CD4-positive, alpha-beta memory T cell (primary cell): Measurements from ENCODE around the gene MAPK8IP3. TPM values are rescaled to one million over a fixed set of nuclear protein-coding genes. Genes with fewer than 3 reads are reported as not detected.
A peak's percentile ranks its signal among the peaks of the same experiment; 100 is the strongest.

ENCODE experiments used
- CTCF ChIA-PET: fragments of 350-600 bp; sonication (Branson Sonifier 250); formaldehyde crosslinking; loops from one replicate; lab custom pipeline; 2021; ENCODE audit warnings: inconsistent platforms; ENCODE audit not compliant: partially characterized antibody; lab: Charles Lee
- POLR2A ChIA-PET: fragments of 350-600 bp; sonication (Branson Sonifier 250); formaldehyde crosslinking; loops from one replicate; lab custom pipeline; 2021; ENCODE audit not compliant: partially characterized antibody; lab: Charles Lee
- DNase-seq, 5 donors: peaks; one replicate each; pipeline versions ENCODE4 v3.0.0 to v3.0.0-alpha.2; 2020 to 2022; ENCODE audit warnings: mixed read lengths in 1 of 5
- H3K27ac ChIP-seq: one replicate; pipeline ENCODE4 v1.7.0; 2013; ENCODE audit warnings: low read depth, low read length
- H3K27me3 ChIP-seq: 2 replicates; pipeline ENCODE4 v1.7.0; 2013; ENCODE audit warnings: mild to moderate bottlenecking, low read length, moderate library complexity; ENCODE audit not compliant: insufficient read depth
- H3K36me3 ChIP-seq: 2 replicates; pipeline ENCODE4 v1.7.0; 2013; ENCODE audit warnings: mild to moderate bottlenecking, low read length, moderate library complexity; ENCODE audit not compliant: insufficient read depth
- H3K4me1 ChIP-seq: 2 replicates; pipeline ENCODE4 v1.7.0; 2013; ENCODE audit warnings: mild to moderate bottlenecking, low read length, moderate library complexity; ENCODE audit not compliant: insufficient read depth
- H3K4me3 ChIP-seq, 2 donors: one replicate each; pipeline ENCODE4 v1.7.0; 2013; ENCODE audit warnings: low read length in 2 of 2, mild to moderate bottlenecking in 1 of 2
- H3K9me3 ChIP-seq, 2 donors: one replicate each; pipeline ENCODE4 v1.7.0; 2013; ENCODE audit warnings: low read length in 2 of 2, control low read depth in 1 of 2; ENCODE audit not compliant: control insufficient read depth in 1 of 2
- H3K27ac Mint-ChIP-seq, 7 donors: one replicate each; pipeline ENCODE4 v1.8.0; 2020 to 2021; ENCODE audit warnings: mixed read lengths in 7 of 7, mild to moderate bottlenecking in 6 of 7, inconsistent platforms in 3 of 7, moderate library complexity in 3 of 7
- H3K27me3 Mint-ChIP-seq, 2 donors: one replicate each; pipeline ENCODE4 v1.8.0; 2020 to 2021; ENCODE audit warnings: mixed read lengths in 2 of 2
- H3K36me3 Mint-ChIP-seq, 2 donors: one replicate each; pipeline ENCODE4 v1.8.0; 2020 to 2021; ENCODE audit warnings: mixed read lengths in 2 of 2, inconsistent platforms in 1 of 2, mild to moderate bottlenecking in 1 of 2
- H3K4me1 Mint-ChIP-seq, 4 donors: one replicate each; pipeline ENCODE4 v1.8.0; 2020 to 2021; ENCODE audit warnings: mixed read lengths in 4 of 4, mild to moderate bottlenecking in 1 of 4
- H3K4me3 Mint-ChIP-seq, 8 donors: one replicate each; pipeline ENCODE4 v1.8.0; 2020 to 2021; ENCODE audit warnings: mixed read lengths in 8 of 8, mild to moderate bottlenecking in 7 of 8, moderate library complexity in 6 of 8, inconsistent platforms in 3 of 8
- H3K9me3 Mint-ChIP-seq, 8 donors: one replicate each; pipeline ENCODE4 v1.8.0; 2020 to 2021; ENCODE audit warnings: mixed read lengths in 8 of 8, mild to moderate bottlenecking in 5 of 8, inconsistent platforms in 3 of 8, moderate library complexity in 1 of 8
- intact Hi-C: fragments of 100-400 bp; cut with micrococcal nuclease; formaldehyde crosslinking; loops from one replicate; pipeline ENCODE4 v1.15.1; 2023
- polyA plus RNA-seq, 2 donors: library from polyadenylated mRNA; unstranded; fragments of 300-500 nt; fragmentation: Illumina TruSeq; gene quantifications; one replicate each; pipeline ENCODE4 v1.2.3, GENCODE V29; 2021
- total RNA-seq, 2 experiments: library from RNA; stranded (reverse); gene quantifications; one replicate each; pipeline ENCODE4 v1.2.3, GENCODE V29; 2021

The MAPK8IP3 gene
- total and polyA plus RNA-seq, 4 experiments from 2014 or later, result 0.86 to 248 (median 121) TPM

GRCh38 chr16:1665829-1666228 is 40.2 kb upstream of the MAPK8IP3 start:
- peaks cover 40 to 70% of the 10 kb centered on the region in 2 donors for H3K36me3 Mint-ChIP-seq
- Histone ChIP-seq H3K4me3 (no peak overlapping the region), H3K36me3 (peaks cover 59% of the 10 kb centered on the region), H3K27me3 (no peaks in the 10 kb centered on the region), H3K4me1 (no peaks in the 10 kb centered on the region), H3K27ac (no peak overlapping the region), H3K9me3 (no peaks in the 10 kb centered on the region)
- no peak for DNase-seq
- no peak overlapping the region for H3K4me3 Mint-ChIP-seq
- intact Hi-C loops, result loop anchor here (5.0 kb wide), 1 partner anchor 76 kb away; no protein-coding TSS in a partner anchor
- ChIA-PET POLR2A (no interaction called here), CTCF (no interaction called here)
- H3K27me3 Mint-ChIP-seq, result no peaks in the 10 kb centered on the region
- no peak overlapping the region for H3K27ac Mint-ChIP-seq
- no peaks in the 10 kb centered on the region for H3K9me3 Mint-ChIP-seq
- no peaks in the 10 kb centered on the region for H3K4me1 Mint-ChIP-seq

- Mint-ChIP-seq H3K4me1 (no peaks in the 10 kb centered on the region), H3K36me3 (peaks cover 45 to 74% of the 10 kb centered on the region in 2 donors), H3K27me3 (no peaks in the 10 kb centered on the region), H3K9me3 (no peaks in the 10 kb centered on the region), H3K27ac (no peak overlapping the region), H3K4me3 (no peak overlapping the region)
- Histone ChIP-seq H3K27ac (no peak overlapping the region), H3K27me3 (no peaks in the 10 kb centered on the region), H3K4me1 (no peaks in the 10 kb centered on the region), H3K36me3 (peaks cover 64% of the 10 kb centered on the region), H3K4me3 (no peak overlapping the region), H3K9me3 (no peaks in the 10 kb centered on the region)
- CTCF ChIA-PET, result no interaction called here
- DNase-seq, result no peak
- POLR2A ChIA-PET, result no interaction called here
- intact Hi-C loops, result loop anchor here (5.0 kb wide), 1 partner anchor 76 kb away; no protein-coding TSS in a partner anchor
Measured at GRCh38 chr16:1666316-1666715, 39.7 kb upstream of the MAPK8IP3 start.

GRCh38 chr16:1667271-1667670 is 38.7 kb upstream of the MAPK8IP3 start:
- no peak overlapping the region for H3K27ac Mint-ChIP-seq
- CTCF ChIA-PET, result no interaction called here

GRCh38 chr16:1667916-1668315 is 38.1 kb upstream of the MAPK8IP3 start:
- peaks cover 56% of the 10 kb centered on the region for H3K36me3 ChIP-seq
- ChIA-PET CTCF (no interaction called here), POLR2A (interaction anchor here (1.9 kb wide), 1 partner anchor 10 kb away, joined by 7 read pairs; the partner anchor contains the start of gene JPT2)
- H3K9me3 Mint-ChIP-seq, result no peaks in the 10 kb centered on the region
- H3K27me3 ChIP-seq, result no peaks in the 10 kb centered on the region
- no peak overlapping the region for H3K4me3 ChIP-seq
- peak overlapping the region in 1 of 7 donors; percentile 42 for H3K27ac Mint-ChIP-seq
- no peaks in the 10 kb centered on the region for H3K27me3 Mint-ChIP-seq
- peaks cover 48 to 77% of the 10 kb centered on the region in 2 donors for H3K36me3 Mint-ChIP-seq
- intact Hi-C loops, result loop anchor here (5.0 kb wide), 1 partner anchor 74 kb away; no protein-coding TSS in a partner anchor
- peaks cover 0 to under 1% (median 0%) of the 10 kb centered on the region in 4 donors for H3K4me1 Mint-ChIP-seq
- H3K4me1 ChIP-seq, result no peaks in the 10 kb centered on the region
- no peak for DNase-seq
- no peak overlapping the region for H3K4me3 Mint-ChIP-seq
- H3K27ac ChIP-seq, result no peak overlapping the region
- H3K9me3 ChIP-seq, result no peaks in the 10 kb centered on the region

More at GRCh38 chr16:1667271-1667670, 38.7 kb upstream of the MAPK8IP3 start:
- Histone ChIP-seq H3K27ac (no peak overlapping the region), H3K4me1 (no peaks in the 10 kb centered on the region), H3K4me3 (no peak overlapping the region), H3K9me3 (no peaks in the 10 kb centered on the region), H3K36me3 (peaks cover 63% of the 10 kb centered on the region), H3K27me3 (no peaks in the 10 kb centered on the region)
- peaks cover 48 to 75% of the 10 kb centered on the region in 2 donors for H3K36me3 Mint-ChIP-seq
- H3K4me3 Mint-ChIP-seq, result no peak overlapping the region
- H3K4me1 Mint-ChIP-seq, result no peaks in the 10 kb centered on the region
- POLR2A ChIA-PET, result interaction anchor here (1.9 kb wide), 1 partner anchor 10 kb away, joined by 7 read pairs; the partner anchor contains the start of gene JPT2
- no peaks in the 10 kb centered on the region for H3K27me3 Mint-ChIP-seq
- no peaks in the 10 kb centered on the region for H3K9me3 Mint-ChIP-seq
- no peak for DNase-seq
- intact Hi-C loops, result loop anchor here (5.0 kb wide), 1 partner anchor 75 kb away; no protein-coding TSS in a partner anchor

GRCh38 chr16:1668612-1669319 is 37.2 kb upstream of the MAPK8IP3 start:
- no peak overlapping the region for H3K27ac ChIP-seq
- POLR2A ChIA-PET, result interaction anchor here (1.9 kb wide), 1 partner anchor 9 kb away, joined by 7 read pairs; the partner anchor contains the start of gene JPT2
- no peaks in the 10 kb centered on the region for H3K9me3 Mint-ChIP-seq
- H3K36me3 Mint-ChIP-seq, result peaks cover 47 to 77% of the 10 kb centered on the region in 2 donors
- no peaks in the 10 kb centered on the region for H3K4me1 ChIP-seq
- CTCF ChIA-PET, result no interaction called here
- no peaks in the 10 kb centered on the region for H3K27me3 ChIP-seq
- DNase-seq, result no peak
- no peak overlapping the region for H3K4me3 ChIP-seq
- H3K4me1 Mint-ChIP-seq, result peaks cover 0 to 3% (median under 1%) of the 10 kb centered on the region in 4 donors
- H3K4me3 Mint-ChIP-seq, result no peak overlapping the region
- H3K27me3 Mint-ChIP-seq, result no peaks in the 10 kb centered on the region
- no peaks in the 10 kb centered on the region for H3K9me3 ChIP-seq
- intact Hi-C loops, result loop anchor here (5.0 kb wide), 1 partner anchor 74 kb away; no protein-coding TSS in a partner anchor
- H3K36me3 ChIP-seq, result peaks cover 55% of the 10 kb centered on the region
- H3K27ac Mint-ChIP-seq, result no peak overlapping the region

GRCh38 chr16:1669698-1670097 is 36.3 kb upstream of the MAPK8IP3 start:
- Histone ChIP-seq H3K27ac (no peak overlapping the region), H3K4me3 (no peak overlapping the region), H3K36me3 (peaks cover 63% of the 10 kb centered on the region), H3K4me1 (no peaks in the 10 kb centered on the region), H3K9me3 (no peaks in the 10 kb centered on the region), H3K27me3 (no peaks in the 10 kb centered on the region)
- POLR2A ChIA-PET, result no interaction called here
- Mint-ChIP-seq H3K36me3 (peaks cover 43 to 79% of the 10 kb centered on the region in 2 donors), H3K4me1 (peaks cover 0 to 3% (median under 1%) of the 10 kb centered on the region in 4 donors), H3K27ac (no peak overlapping the region), H3K9me3 (no peaks in the 10 kb centered on the region), H3K27me3 (no peaks in the 10 kb centered on the region), H3K4me3 (no peak overlapping the region)
- DNase-seq, result no peak
- intact Hi-C loops, result loop anchor here (5.0 kb wide), 1 partner anchor 73 kb away; no protein-coding TSS in a partner anchor
- CTCF ChIA-PET, result no interaction called here

- POLR2A ChIA-PET, result no interaction called here
- H3K27ac Mint-ChIP-seq, result no peak overlapping the region
- no peaks in the 10 kb centered on the region for H3K27me3 ChIP-seq
- H3K9me3 Mint-ChIP-seq, result no peaks in the 10 kb centered on the region
- no peak overlapping the region for H3K27ac ChIP-seq
- intact Hi-C loops, result no loop called here
- H3K4me3 ChIP-seq, result no peak overlapping the region
- H3K4me1 ChIP-seq, result no peaks in the 10 kb centered on the region
- H3K27me3 Mint-ChIP-seq, result no peaks in the 10 kb centered on the region
- no peak overlapping the region for H3K4me3 Mint-ChIP-seq
- peaks cover 39 to 79% of the 10 kb centered on the region in 2 donors for H3K36me3 Mint-ChIP-seq
- H3K4me1 Mint-ChIP-seq, result peaks cover 0 to 3% (median under 1%) of the 10 kb centered on the region in 4 donors
- DNase-seq, result no peak
- CTCF ChIA-PET, result no interaction called here
- no peaks in the 10 kb centered on the region for H3K9me3 ChIP-seq
- peaks cover 65% of the 10 kb centered on the region for H3K36me3 ChIP-seq
Measured at GRCh38 chr16:1670371-1670770, 35.6 kb upstream of the MAPK8IP3 start.
